ENCODE results near the gene GABPB1.
A peak's percentile ranks its signal among the peaks of the same experiment; 100 is the strongest.
"Not testable (repeated sequence)": the region's sequence is repeated elsewhere in the genome, so short reads cannot be mapped to it uniquely, and the experiment has no call there.

Gene GABPB1

GRCh38 chr15:50354838-50355618, at the start of gene GABPB1:
GABPB1 (minus strand) TSS chr15:50355198; CDS start chr15:50309798, 45,400 bp downstream.
- peak within 1 kb of the TSS; percentile 88 for H3K4me3 ChIP-seq (ENCODE audit: low read depth, low read length, poor library complexity, severe bottlenecking)
- H3K9me2 ChIP-seq (ENCODE audit: low read depth, low read length), result no peaks in the 10 kb centered on the region
- H3K36me3 ChIP-seq (ENCODE audit: insufficient read depth, low read length), result peaks cover 37% of the 10 kb centered on the region
- peak within 1 kb of the TSS; percentile 92 for H3K4me2 ChIP-seq (ENCODE audit: low read length)
- H4K20me1 ChIP-seq (ENCODE audit: insufficient read depth, low read length), result no peaks in the 10 kb centered on the region
- H3K27ac ChIP-seq (ENCODE audit: low read depth, low read length, poor library complexity, severe bottlenecking), result peak within 1 kb of the TSS; percentile 88
- no peak within 1 kb of the TSS; the same call in 1 of the 2 replicates for H2AFZ ChIP-seq (ENCODE audit: low read length)
- TF ChIP-seq EZH2 (IDR thresholded peaks at IDR 0.05; ENCODE audit: borderline replicate concordance, low read length), result no peak
- no peak for TF ChIP-seq CTCF (IDR thresholded peaks at IDR 0.05; ENCODE audit: low read length)
- no peaks in the 10 kb centered on the region for H3F3A ChIP-seq (ENCODE audit: insufficient read depth, low read length)
- no peaks in the 10 kb centered on the region for H3K27me3 ChIP-seq (ENCODE audit: insufficient read depth, low read length)
- H3K4me1 ChIP-seq (ENCODE audit: insufficient read depth, low read length, severe bottlenecking), result peaks cover 51% of the 10 kb centered on the region
- peaks cover 63% of the 10 kb centered on the region for H3K79me2 ChIP-seq (ENCODE audit: insufficient read depth, low read length)
- peak within 1 kb of the TSS; percentile 97 for H3K9ac ChIP-seq (ENCODE audit: low read length)
- no peaks in the 10 kb centered on the region for H3K9me3 ChIP-seq (ENCODE audit: low read length)

- not testable (repeated sequence) for H4K20me1 ChIP-seq (ENCODE audit: insufficient read depth, low read length); H3K27me3 ChIP-seq (ENCODE audit: insufficient read depth, low read length); H3K79me2 ChIP-seq (ENCODE audit: insufficient read depth, low read length); H3K9me3 ChIP-seq (ENCODE audit: low read length); H3F3A ChIP-seq (ENCODE audit: insufficient read depth, low read length); H3K36me3 ChIP-seq (ENCODE audit: insufficient read depth, low read length); H2AFZ ChIP-seq (ENCODE audit: low read length); H3K9ac ChIP-seq (ENCODE audit: low read length); H3K4me3 ChIP-seq (ENCODE audit: low read depth, low read length, poor library complexity, severe bottlenecking); H3K4me2 ChIP-seq (ENCODE audit: low read length); H3K9me2 ChIP-seq (ENCODE audit: low read depth, low read length); H3K27ac ChIP-seq (ENCODE audit: low read depth, low read length, poor library complexity, severe bottlenecking)
- H3K4me1 ChIP-seq (ENCODE audit: insufficient read depth, low read length, severe bottlenecking), result peaks cover 21% of the 10 kb centered on the region
Measured at GRCh38 chr15:50391561-50391960, 36.6 kb upstream of the GABPB1 start.

GRCh38 chr15:50390554-50391264, 35.7 kb upstream of the GABPB1 start:
- no peak overlapping the region for H3K9ac ChIP-seq (ENCODE audit: low read length)

DNA sequence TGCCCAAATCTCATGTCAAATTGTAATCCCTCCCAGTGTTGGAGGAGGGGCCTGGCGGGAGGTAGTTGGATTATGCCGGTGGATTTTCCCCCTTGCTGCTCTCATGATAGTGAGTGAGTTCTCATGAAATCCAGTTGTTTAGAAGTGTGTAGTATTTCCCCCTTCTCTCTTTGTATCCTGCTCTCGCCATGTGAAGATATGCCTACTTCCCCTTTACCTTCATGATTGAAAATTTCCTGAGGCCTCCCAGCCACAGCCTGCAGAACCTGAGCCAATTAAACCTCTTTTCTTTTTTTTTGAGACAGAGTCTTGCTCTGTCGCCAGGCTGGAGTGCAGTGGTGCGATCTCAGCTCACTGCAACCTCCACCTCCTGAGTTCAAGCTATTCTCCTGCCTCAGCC, 27.4 kb upstream of the GABPB1 start:
- H3K4me3 ChIP-seq (ENCODE audit: low read depth, low read length, poor library complexity, severe bottlenecking); H3K9me2 ChIP-seq (ENCODE audit: low read depth, low read length); H3K27me3 ChIP-seq (ENCODE audit: insufficient read depth, low read length); H3K9me3 ChIP-seq (ENCODE audit: low read length); H3K4me2 ChIP-seq (ENCODE audit: low read length); H3K9ac ChIP-seq (ENCODE audit: low read length); H3K27ac ChIP-seq (ENCODE audit: low read depth, low read length, poor library complexity, severe bottlenecking); H2AFZ ChIP-seq (ENCODE audit: low read length); H3K36me3 ChIP-seq (ENCODE audit: insufficient read depth, low read length); H3K4me1 ChIP-seq (ENCODE audit: insufficient read depth, low read length, severe bottlenecking); H3K79me2 ChIP-seq (ENCODE audit: insufficient read depth, low read length); H4K20me1 ChIP-seq (ENCODE audit: insufficient read depth, low read length); H3F3A ChIP-seq (ENCODE audit: insufficient read depth, low read length): not testable (repeated sequence)

More at GRCh38 chr15:50390554-50391264, 35.7 kb upstream of the GABPB1 start:
- Histone ChIP-seq H3K4me3 (ENCODE audit: low read depth, low read length, poor library complexity, severe bottlenecking) (no peak overlapping the region), H4K20me1 (ENCODE audit: insufficient read depth, low read length) (no peaks in the 10 kb centered on the region), H3K4me1 (ENCODE audit: insufficient read depth, low read length, severe bottlenecking) (peaks cover 21% of the 10 kb centered on the region), H2AFZ (ENCODE audit: low read length) (no peak overlapping the region), H3K27me3 (ENCODE audit: insufficient read depth, low read length) (no peaks in the 10 kb centered on the region), H3K36me3 (ENCODE audit: insufficient read depth, low read length) (no peaks in the 10 kb centered on the region), H3K4me2 (ENCODE audit: low read length) (no peak overlapping the region), H3K9me3 (ENCODE audit: low read length) (no peaks in the 10 kb centered on the region), H3K27ac (ENCODE audit: low read depth, low read length, poor library complexity, severe bottlenecking) (no peak overlapping the region), H3K79me2 (ENCODE audit: insufficient read depth, low read length) (no peaks in the 10 kb centered on the region), H3F3A (ENCODE audit: insufficient read depth, low read length) (no peaks in the 10 kb centered on the region), H3K9me2 (ENCODE audit: low read depth, low read length) (no peaks in the 10 kb centered on the region)
- TF ChIP-seq EZH2 (IDR thresholded peaks at IDR 0.05; ENCODE audit: borderline replicate concordance, low read length) (no peak), CTCF (IDR thresholded peaks at IDR 0.05; ENCODE audit: low read length) (no peak)
